Trophoblast cell (in vitro differentiated cells and primary cell): ENCODE data around the gene RAB3A.

Experiments
- DNase-seq, 2 donors: peaks; one replicate each; pipeline ENCODE4 v3.0.0-alpha.2; 2016
- H2AFZ ChIP-seq: 2 replicates; pipeline ENCODE4 v1.6.1; 2013; ENCODE audit warnings: low read length, moderate library complexity, mild to moderate bottlenecking; ENCODE audit not compliant: insufficient read depth, poor library complexity
- H2AK5ac ChIP-seq: 2 replicates; pipeline ENCODE4 v1.6.1; 2013; ENCODE audit warnings: mild to moderate bottlenecking, low read length
- H2BK120ac ChIP-seq: 2 replicates; pipeline ENCODE4 v1.6.1; 2013; ENCODE audit warnings: low read length, mild to moderate bottlenecking, moderate library complexity; ENCODE audit not compliant: insufficient read depth, poor library complexity
- H2BK12ac ChIP-seq: 2 replicates; pipeline ENCODE4 v1.6.1; 2013; ENCODE audit warnings: mild to moderate bottlenecking, low read length, moderate library complexity
- H2BK5ac ChIP-seq: 2 replicates; pipeline ENCODE4 v1.6.1; 2013; ENCODE audit warnings: low read length, low read depth, moderate library complexity, mild to moderate bottlenecking; ENCODE audit not compliant: poor library complexity
- H3K14ac ChIP-seq: 2 replicates; pipeline ENCODE4 v1.6.1; 2013; ENCODE audit warnings: mild to moderate bottlenecking, low read length
- H3K18ac ChIP-seq: 2 replicates; pipeline ENCODE4 v1.6.1; 2013; ENCODE audit warnings: mild to moderate bottlenecking, low read length
- H3K23ac ChIP-seq: 2 replicates; pipeline ENCODE4 v1.6.1; 2013; ENCODE audit warnings: low read length
- H3K27ac ChIP-seq: 2 replicates; pipeline ENCODE4 v1.5.1; 2013; ENCODE audit warnings: low read depth, mild to moderate bottlenecking, inconsistent platforms, low read length, moderate library complexity
- H3K27me3 ChIP-seq: 2 replicates; pipeline ENCODE4 v1.6.1; 2013; ENCODE audit warnings: inconsistent platforms, mild to moderate bottlenecking, low read length, moderate library complexity; ENCODE audit not compliant: insufficient read depth
- H3K36me3 ChIP-seq, 2 experiments: 1 replicate in 1 of 2; 2 replicates in 1 of 2; pipeline ENCODE4 v1.6.1; 2013; ENCODE audit warnings: low read length in 2 of 2, mild to moderate bottlenecking in 2 of 2, moderate library complexity in 1 of 2; ENCODE audit not compliant: insufficient read depth in 2 of 2, control insufficient read depth in 1 of 2
- H3K4ac ChIP-seq: 2 replicates; pipeline ENCODE4 v1.6.1; 2013; ENCODE audit warnings: low read depth, mild to moderate bottlenecking, low read length, moderate library complexity
- H3K4me1 ChIP-seq, 2 experiments: 1 replicate in 1 of 2; 2 replicates in 1 of 2; pipeline ENCODE4 v1.6.1; 2013; ENCODE audit warnings: low read length in 2 of 2, mild to moderate bottlenecking in 2 of 2, moderate library complexity in 1 of 2; ENCODE audit not compliant: insufficient read depth in 2 of 2, control insufficient read depth in 1 of 2
- H3K4me2 ChIP-seq: 2 replicates; pipeline ENCODE4 v1.6.1; 2013; ENCODE audit warnings: inconsistent platforms, mild to moderate bottlenecking, low read length, moderate library complexity
- H3K4me3 ChIP-seq: 2 replicates; pipeline ENCODE4 v1.5.1; 2013; ENCODE audit warnings: mild to moderate bottlenecking, low read depth, low read length, inconsistent platforms
- H3K79me1 ChIP-seq: one replicate; pipeline ENCODE4 v1.6.1; 2013; ENCODE audit warnings: low read length
- H3K79me2 ChIP-seq: 2 replicates; pipeline ENCODE4 v1.6.1; 2013; ENCODE audit warnings: low read length, mild to moderate bottlenecking; ENCODE audit not compliant: control insufficient read depth, insufficient read depth, poor library complexity
- H3K9ac ChIP-seq: 2 replicates; pipeline ENCODE4 v1.6.1; 2013; ENCODE audit warnings: mild to moderate bottlenecking, low read length
- H3K9me3 ChIP-seq: 2 replicates; pipeline ENCODE4 v1.6.1; 2013; ENCODE audit warnings: low read depth, mild to moderate bottlenecking, control low read depth, inconsistent platforms, low read length; ENCODE audit not compliant: insufficient read depth
- H4K12ac ChIP-seq: 2 replicates; pipeline ENCODE4 v1.6.1; 2013; ENCODE audit warnings: low read depth, mild to moderate bottlenecking, low read length, moderate library complexity
- H4K8ac ChIP-seq: 2 replicates; pipeline ENCODE4 v1.6.1; 2013; ENCODE audit warnings: low read depth, mild to moderate bottlenecking, low read length, moderate library complexity
- H4K91ac ChIP-seq: one replicate; pipeline ENCODE4 v1.6.1; 2013; ENCODE audit warnings: low read depth, mild to moderate bottlenecking, low read length, moderate library complexity
- WGBS: extraction: QIAGEN DNeasy Blood & Tissue Kit; methylation state at CpG from one replicate; pipeline ENCODE4 v1.1.7; 2013; ENCODE audit warnings: missing lambda C conversion rate; ENCODE audit not compliant: insufficient read length, insufficient coverage; ENCODE audit errors: extremely low coverage; 5-methylcytosine and 5-hydroxymethylcytosine counted together

Gene RAB3A

GRCh38 chr19:18191640-18192062, 12.2 kb downstream of the RAB3A start:
- no peak overlapping the region for H3K23ac ChIP-seq
- H3K4ac ChIP-seq = no peak overlapping the region
- no peak overlapping the region for H2BK120ac ChIP-seq
- no peak overlapping the region for H4K8ac ChIP-seq
- H3K79me2 ChIP-seq = peaks cover 6% of the 10 kb centered on the region
- H3K18ac ChIP-seq = no peak overlapping the region
- no peak overlapping the region for H3K9ac ChIP-seq
- no peak overlapping the region for H3K14ac ChIP-seq
- H3K27me3 ChIP-seq = no peaks in the 10 kb centered on the region
- no peak overlapping the region for H2AFZ ChIP-seq
- no peak overlapping the region for H2BK12ac ChIP-seq
- H3K36me3 ChIP-seq = peaks cover 11 to 12% of the 10 kb centered on the region in 2 experiments
- peak; percentile 86 to 91 for DNase-seq
- no peak overlapping the region for H4K91ac ChIP-seq
- no peak overlapping the region for H4K12ac ChIP-seq
- no CpG with 5 or more reads among the region's 5 CpGs for WGBS
- H3K27ac ChIP-seq = no peak overlapping the region
- peaks cover 15 to 17% of the 10 kb centered on the region in 2 experiments for H3K4me1 ChIP-seq
- H3K4me3 ChIP-seq = no peak overlapping the region
- peaks cover 6% of the 10 kb centered on the region for H3K79me1 ChIP-seq
- H3K4me2 ChIP-seq = no peak overlapping the region
- no peak overlapping the region for H2BK5ac ChIP-seq
- no peak overlapping the region for H2AK5ac ChIP-seq
- H3K9me3 ChIP-seq = no peaks in the 10 kb centered on the region

GRCh38 chr19:18190278-18190677, 13.6 kb downstream of the RAB3A start:
- no peak overlapping the region for H3K14ac ChIP-seq
- WGBS = no CpG with 5 or more reads among the region's 4 CpGs

GRCh38 chr19:18185538-18185937, 18.3 kb downstream of the RAB3A start:
- H3K9me3 ChIP-seq = no peaks in the 10 kb centered on the region
- H4K8ac ChIP-seq = no peak overlapping the region
- no peak for DNase-seq
- no peaks in the 10 kb centered on the region for H3K4me1 ChIP-seq
- no peak overlapping the region for H3K4ac ChIP-seq
- no peak overlapping the region for H2BK12ac ChIP-seq
- H3K23ac ChIP-seq = no peak overlapping the region
- no peaks in the 10 kb centered on the region for H3K27me3 ChIP-seq
- H4K91ac ChIP-seq = no peak overlapping the region
- no peak overlapping the region for H4K12ac ChIP-seq
- WGBS = no CpG with 5 or more reads among the region's 6 CpGs
- no peaks in the 10 kb centered on the region for H3K79me1 ChIP-seq
- no peak overlapping the region for H2BK5ac ChIP-seq
- H2AK5ac ChIP-seq = no peak overlapping the region
- no peaks in the 10 kb centered on the region for H3K36me3 ChIP-seq
- H3K14ac ChIP-seq = no peak overlapping the region
- no peak overlapping the region for H2BK120ac ChIP-seq
- H3K9ac ChIP-seq = no peak overlapping the region
- no peak overlapping the region for H3K4me3 ChIP-seq
- no peak overlapping the region for H3K27ac ChIP-seq
- no peak overlapping the region for H3K18ac ChIP-seq
- H2AFZ ChIP-seq = no peak overlapping the region
- H3K79me2 ChIP-seq = no peaks in the 10 kb centered on the region
- no peak overlapping the region for H3K4me2 ChIP-seq

More at GRCh38 chr19:18190278-18190677, 13.6 kb downstream of the RAB3A start:
- Histone ChIP-seq H3K36me3 (peaks cover 3 to 4% of the 10 kb centered on the region in 2 experiments), H4K91ac (no peak overlapping the region), H3K4me1 (peaks cover 15 to 17% of the 10 kb centered on the region in 2 experiments), H3K9ac (no peak overlapping the region), H3K79me2 (peaks cover 6% of the 10 kb centered on the region), H2BK12ac (no peak overlapping the region), H4K12ac (no peak overlapping the region), H2AK5ac (no peak overlapping the region), H3K27ac (no peak overlapping the region), H2BK5ac (no peak overlapping the region), H4K8ac (no peak overlapping the region), H3K23ac (no peak overlapping the region), H3K79me1 (peaks cover 6% of the 10 kb centered on the region), H3K18ac (no peak overlapping the region), H3K9me3 (no peaks in the 10 kb centered on the region), H3K4me2 (no peak overlapping the region), H3K4me3 (no peak overlapping the region), H2AFZ (no peak overlapping the region), H3K27me3 (no peaks in the 10 kb centered on the region), H3K4ac (no peak overlapping the region), H2BK120ac (no peak overlapping the region)
- peak; percentile 21 to 55 for DNase-seq

- Histone ChIP-seq H3K79me2 (no peaks in the 10 kb centered on the region), H2AFZ (no peak overlapping the region), H4K12ac (no peak overlapping the region), H3K4ac (no peak overlapping the region), H3K9me3 (no peaks in the 10 kb centered on the region), H3K23ac (no peak overlapping the region), H3K27ac (no peak overlapping the region), H3K14ac (no peak overlapping the region), H3K4me1 (no peaks in the 10 kb centered on the region), H3K27me3 (no peaks in the 10 kb centered on the region), H2AK5ac (no peak overlapping the region), H3K9ac (no peak overlapping the region), H2BK5ac (no peak overlapping the region), H2BK120ac (no peak overlapping the region), H4K8ac (no peak overlapping the region), H3K4me2 (no peak overlapping the region), H3K36me3 (no peaks in the 10 kb centered on the region), H3K18ac (no peak overlapping the region), H2BK12ac (no peak overlapping the region), H3K4me3 (no peak overlapping the region), H3K79me1 (no peaks in the 10 kb centered on the region), H4K91ac (no peak overlapping the region)
- DNase-seq = no peak
These were observed 20.3 kb downstream of the RAB3A start for GRCh38 chr19:18183529-18183928.
